ENCODE results near the gene DISP3.

DNA sequence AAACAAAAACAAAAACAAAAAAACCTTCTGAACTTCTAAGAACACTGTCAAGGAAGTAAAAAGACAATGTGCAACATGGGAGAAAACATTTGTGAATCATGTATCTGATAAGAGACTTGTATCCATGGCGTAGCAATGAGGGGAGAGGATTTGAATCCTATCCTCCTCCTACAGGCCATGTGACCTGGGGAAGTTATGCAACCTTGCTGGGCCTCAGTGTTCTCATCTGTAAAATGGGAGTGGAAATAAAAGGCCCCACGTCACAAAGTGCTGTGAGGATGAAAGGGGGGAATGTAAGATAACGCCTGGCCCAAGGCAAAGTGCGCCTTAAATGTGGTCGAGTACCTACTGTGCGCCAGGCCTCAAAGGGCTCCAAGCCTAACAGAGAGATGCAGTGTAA, 83.7 kb downstream of the DISP3 start:
- no peak for TF ChIP-seq CTCF (conservative IDR thresholded peaks at IDR 0.05; ENCODE audit: low read length)
- TF ChIP-seq EZH2phosphoT487 (IDR thresholded peaks at IDR 0.05; ENCODE audit: borderline replicate concordance, low read depth, low read length), result no peak
